Activated CD4-positive, alpha-beta T cell treated with anti-CD3 and anti-CD28 coated beads, Interleukin-2, amount 10 ng/mL, durations not matched to agents 7 days and 5 days (primary cell): ENCODE results near the gene TTC39C. TPM values are rescaled to one million over a fixed set of nuclear protein-coding genes. Genes with fewer than 3 reads are reported as not detected.

Experiments used
- CTCF ChIA-PET: fragments of 350-600 bp; sonication (Branson Sonifier 250); formaldehyde crosslinking; loops from one replicate; lab custom pipeline; 2021; ENCODE audit warnings: antibody characterized with exemption; lab: Charles Lee
- POLR2A ChIA-PET: fragments of 350-600 bp; sonication (Branson Sonifier 250); formaldehyde crosslinking; loops from one replicate; lab custom pipeline; 2021; ENCODE audit warnings: antibody characterized with exemption; lab: Charles Lee
- DNase-seq: peaks from one replicate; pipeline ENCODE4 v3.0.0-alpha.2; 2020
- H3K27ac Mint-ChIP-seq: one replicate; pipeline ENCODE4 v1.8.0; 2021; ENCODE audit warnings: mild to moderate bottlenecking, moderate library complexity, mixed read lengths
- H3K27me3 Mint-ChIP-seq: one replicate; pipeline ENCODE4 v1.8.0; 2021; ENCODE audit warnings: mixed read lengths
- H3K36me3 Mint-ChIP-seq: one replicate; pipeline ENCODE4 v1.8.0; 2021; ENCODE audit warnings: low read depth, mixed read lengths
- H3K4me1 Mint-ChIP-seq: one replicate; pipeline ENCODE4 v1.8.0; 2021; ENCODE audit warnings: mixed read lengths
- H3K4me3 Mint-ChIP-seq: one replicate; pipeline ENCODE4 v1.8.0; 2021; ENCODE audit warnings: mild to moderate bottlenecking, moderate library complexity, mixed read lengths
- H3K9me3 Mint-ChIP-seq: one replicate; pipeline ENCODE4 v1.8.0; 2021; ENCODE audit warnings: mixed read lengths
- total RNA-seq, 2 experiments: library from RNA; stranded (reverse); gene quantifications; one replicate each; pipeline ENCODE4 v1.2.3, GENCODE V29; 2021

TTC39C gene
- total RNA-seq, 2 experiments from 2014 or later: 93.0 to 93.5 TPM

- Mint-ChIP-seq H3K27me3 (no peaks in the 10 kb centered on the region), H3K9me3 (peaks cover 9% of the 10 kb centered on the region), H3K36me3 (peaks cover 70% of the 10 kb centered on the region), H3K4me1 (peaks cover 6% of the 10 kb centered on the region), H3K27ac (no peak overlapping the region), H3K4me3 (no peak overlapping the region)
- CTCF ChIA-PET: interaction anchor here (1.3 kb wide), 1 partner anchor 34 kb away, joined by 5 read pairs; no protein-coding TSS in a partner anchor
- POLR2A ChIA-PET: no interaction called here
- no peak for DNase-seq
Observed at GRCh38 chr18:24089076-24089475, 74.5 kb downstream of the TTC39C start.

GRCh38 chr18:24089515-24090337, 75.2 kb downstream of the TTC39C start:
- peaks cover 72% of the 10 kb centered on the region for H3K36me3 Mint-ChIP-seq

GRCh38 chr18:24090876-24091275, 76.3 kb downstream of the TTC39C start:
- H3K4me3 Mint-ChIP-seq: no peak overlapping the region
- POLR2A ChIA-PET: no interaction called here
- peaks cover 10% of the 10 kb centered on the region for H3K9me3 Mint-ChIP-seq
- no peak for DNase-seq
- peaks cover 72% of the 10 kb centered on the region for H3K36me3 Mint-ChIP-seq
- H3K4me1 Mint-ChIP-seq: peaks cover 13% of the 10 kb centered on the region
- no peak overlapping the region for H3K27ac Mint-ChIP-seq
- H3K27me3 Mint-ChIP-seq: no peaks in the 10 kb centered on the region
- CTCF ChIA-PET: no interaction called here

More at GRCh38 chr18:24089515-24090337, 75.2 kb downstream of the TTC39C start:
- CTCF ChIA-PET: interaction anchor here (1.3 kb wide), 1 partner anchor 33 kb away, joined by 5 read pairs; no protein-coding TSS in a partner anchor
- DNase-seq: no peak
- Mint-ChIP-seq H3K9me3 (peaks cover 10% of the 10 kb centered on the region), H3K27me3 (no peaks in the 10 kb centered on the region), H3K27ac (no peak overlapping the region), H3K4me3 (no peak overlapping the region), H3K4me1 (peaks cover 13% of the 10 kb centered on the region)
- POLR2A ChIA-PET: no interaction called here

- no peak overlapping the region for H3K4me3 Mint-ChIP-seq
- no peak for DNase-seq
- H3K27ac Mint-ChIP-seq: no peak overlapping the region
- no peaks in the 10 kb centered on the region for H3K27me3 Mint-ChIP-seq
- POLR2A ChIA-PET: no interaction called here
- peaks cover 68% of the 10 kb centered on the region for H3K36me3 Mint-ChIP-seq
- CTCF ChIA-PET: interaction anchor here (0.6 to 1.8 kb wide), 7 partner anchors 14 to 616 kb away, joined by 3 to 7 read pairs (median 3); no protein-coding TSS in a partner anchor
- peaks cover 11% of the 10 kb centered on the region for H3K4me1 Mint-ChIP-seq
- H3K9me3 Mint-ChIP-seq: peaks cover 12% of the 10 kb centered on the region
Observed at GRCh38 chr18:24094561-24094960, 80.0 kb downstream of the TTC39C start.

GRCh38 chr18:24095976-24096375, 81.4 kb downstream of the TTC39C start:
- ChIA-PET CTCF (no interaction called here), POLR2A (no interaction called here)
- Mint-ChIP-seq H3K4me3 (no peak overlapping the region), H3K27me3 (no peaks in the 10 kb centered on the region), H3K36me3 (peaks cover 66% of the 10 kb centered on the region), H3K9me3 (peaks cover 12% of the 10 kb centered on the region), H3K27ac (no peak overlapping the region), H3K4me1 (peaks cover 11% of the 10 kb centered on the region)
- DNase-seq: no peak

- Mint-ChIP-seq H3K36me3 (peaks cover 51% of the 10 kb centered on the region), H3K27me3 (no peaks in the 10 kb centered on the region), H3K9me3 (no peaks in the 10 kb centered on the region), H3K4me3 (no peak overlapping the region), H3K4me1 (peaks cover 3% of the 10 kb centered on the region), H3K27ac (no peak overlapping the region)
- ChIA-PET POLR2A (no interaction called here), CTCF (no interaction called here)
- DNase-seq: no peak
Observed at GRCh38 chr18:24103320-24104021, 88.9 kb downstream of the TTC39C start.

- CTCF ChIA-PET: no interaction called here
- Mint-ChIP-seq H3K4me1 (peaks cover 3% of the 10 kb centered on the region), H3K27me3 (no peaks in the 10 kb centered on the region), H3K9me3 (no peaks in the 10 kb centered on the region), H3K36me3 (peaks cover 48% of the 10 kb centered on the region), H3K27ac (peak overlapping the region; percentile 4), H3K4me3 (no peak overlapping the region)
- POLR2A ChIA-PET: no interaction called here
- DNase-seq: no peak
Observed at GRCh38 chr18:24104486-24104885, 89.9 kb downstream of the TTC39C start.

- DNase-seq: no peak
- POLR2A ChIA-PET: no interaction called here
- peaks cover 4% of the 10 kb centered on the region for H3K4me1 Mint-ChIP-seq
- no peaks in the 10 kb centered on the region for H3K27me3 Mint-ChIP-seq
- H3K4me3 Mint-ChIP-seq: no peak overlapping the region
- peaks cover 36% of the 10 kb centered on the region for H3K36me3 Mint-ChIP-seq
- CTCF ChIA-PET: no interaction called here
- no peaks in the 10 kb centered on the region for H3K9me3 Mint-ChIP-seq
- H3K27ac Mint-ChIP-seq: no peak overlapping the region
Observed at GRCh38 chr18:24108641-24109040, 94.1 kb downstream of the TTC39C start.

- Mint-ChIP-seq H3K27ac (no peak overlapping the region), H3K36me3 (peaks cover 49% of the 10 kb centered on the region), H3K4me3 (no peak overlapping the region), H3K9me3 (no peaks in the 10 kb centered on the region), H3K27me3 (no peaks in the 10 kb centered on the region), H3K4me1 (peaks cover 25% of the 10 kb centered on the region)
- no peak for DNase-seq
- ChIA-PET CTCF (interaction anchor here (0.9 to 1.4 kb wide), 2 partner anchors 24 to 135 kb away, joined by 3 to 4 read pairs; no protein-coding TSS in a partner anchor), POLR2A (no interaction called here)
Observed at GRCh38 chr18:24111936-24112335, 97.4 kb downstream of the TTC39C start.

- Mint-ChIP-seq H3K4me1 (peaks cover 23% of the 10 kb centered on the region), H3K36me3 (peaks cover 43% of the 10 kb centered on the region), H3K27ac (no peak overlapping the region), H3K27me3 (no peaks in the 10 kb centered on the region), H3K4me3 (no peak overlapping the region), H3K9me3 (no peaks in the 10 kb centered on the region)
- POLR2A ChIA-PET: no interaction called here
- CTCF ChIA-PET: interaction anchor here (0.9 to 1.4 kb wide), 3 partner anchors 25 to 135 kb away, joined by 3 to 4 read pairs (median 3); no protein-coding TSS in a partner anchor
- no peak for DNase-seq
Observed at GRCh38 chr18:24112464-24112863, 97.9 kb downstream of the TTC39C start.

- no peaks in the 10 kb centered on the region for H3K27me3 Mint-ChIP-seq
- ChIA-PET CTCF (interaction anchor here (0.9 to 1.4 kb wide), 3 partner anchors 19 to 136 kb away, joined by 3 to 4 read pairs (median 3); no protein-coding TSS in a partner anchor), POLR2A (no interaction called here)
- H3K4me3 Mint-ChIP-seq: no peak overlapping the region
- peaks cover 44% of the 10 kb centered on the region for H3K36me3 Mint-ChIP-seq
- no peak for DNase-seq
- H3K4me1 Mint-ChIP-seq: peaks cover 23% of the 10 kb centered on the region
- H3K9me3 Mint-ChIP-seq: no peaks in the 10 kb centered on the region
- no peak overlapping the region for H3K27ac Mint-ChIP-seq
Observed at GRCh38 chr18:24112874-24113615, 98.5 kb downstream of the TTC39C start.

GRCh38 chr18:24114924-24115549, 100.5 kb downstream of the TTC39C start:
- CTCF ChIA-PET: interaction anchor here (0.8 to 1.5 kb wide), 6 partner anchors 20 to 147 kb away, joined by 3 to 6 read pairs (median 3); no protein-coding TSS in a partner anchor
- no peaks in the 10 kb centered on the region for H3K27me3 Mint-ChIP-seq
- peaks cover 23% of the 10 kb centered on the region for H3K4me1 Mint-ChIP-seq
- no peak overlapping the region for H3K4me3 Mint-ChIP-seq
- no peak for DNase-seq
- H3K27ac Mint-ChIP-seq: no peak overlapping the region
- POLR2A ChIA-PET: no interaction called here
- H3K36me3 Mint-ChIP-seq: peaks cover 54% of the 10 kb centered on the region
- no peaks in the 10 kb centered on the region for H3K9me3 Mint-ChIP-seq
